ENCODE data around the gene FLRT3. TPM values are rescaled to one million over a fixed set of nuclear protein-coding genes. Genes with fewer than 3 reads are reported as not detected.

The FLRT3 gene
- total RNA-seq, 6 experiments from 2014 or later: not detected

- Mint-ChIP-seq H3K4me3 (no peak overlapping the region), H3K27ac (no peak overlapping the region)
These were observed 18.4 kb upstream of the FLRT3 start for GRCh38 chr20:14355791-14356190.

GRCh38 chr20:14344746-14345145 lies 7.3 kb upstream of the FLRT3 start:
- H3K36me3 Mint-ChIP-seq (ENCODE audit: low read depth): no peaks in the 10 kb centered on the region
- H3K27me3 Mint-ChIP-seq (ENCODE audit: insufficient read depth): no peaks in the 10 kb centered on the region; the same call in 1 of the 2 replicates
- H3K4me1 Mint-ChIP-seq (ENCODE audit: low read depth): no peaks in the 10 kb centered on the region
- no peak overlapping the region for H3K4me3 Mint-ChIP-seq
- H3K27ac Mint-ChIP-seq: no peak overlapping the region
- no peak for DNase-seq
- TF ChIP-seq CTCF (IDR thresholded peaks at IDR 0.05): no peak
- peaks cover 26% of the 10 kb centered on the region for H3K9me3 Mint-ChIP-seq

More at GRCh38 chr20:14355791-14356190, 18.4 kb upstream of the FLRT3 start:
- Mint-ChIP-seq H3K27me3 (ENCODE audit: insufficient read depth) (no peaks in the 10 kb centered on the region; the same call in 1 of the 2 replicates), H3K4me1 (ENCODE audit: low read depth) (no peaks in the 10 kb centered on the region), H3K36me3 (ENCODE audit: low read depth) (no peaks in the 10 kb centered on the region), H3K9me3 (peaks cover 18% of the 10 kb centered on the region)
- DNase-seq: no peak
- TF ChIP-seq CTCF (IDR thresholded peaks at IDR 0.05): no peak

- Mint-ChIP-seq H3K27ac (no peak overlapping the region), H3K4me1 (ENCODE audit: low read depth) (no peaks in the 10 kb centered on the region), H3K4me3 (no peak overlapping the region), H3K9me3 (peaks cover 23% of the 10 kb centered on the region), H3K36me3 (ENCODE audit: low read depth) (no peaks in the 10 kb centered on the region), H3K27me3 (ENCODE audit: insufficient read depth) (no peaks in the 10 kb centered on the region; the same call in 1 of the 2 replicates)
- no peak for TF ChIP-seq CTCF (IDR thresholded peaks at IDR 0.05)
- DNase-seq: no peak
These were observed 6.2 kb upstream of the FLRT3 start for GRCh38 chr20:14343491-14344065.

- Mint-ChIP-seq H3K9me3 (peaks cover 23% of the 10 kb centered on the region), H3K4me3 (no peak overlapping the region), H3K27ac (no peak overlapping the region), H3K27me3 (ENCODE audit: insufficient read depth) (no peaks in the 10 kb centered on the region; the same call in 1 of the 2 replicates), H3K36me3 (ENCODE audit: low read depth) (no peaks in the 10 kb centered on the region), H3K4me1 (ENCODE audit: low read depth) (no peaks in the 10 kb centered on the region)
- no peak for DNase-seq
- no peak for TF ChIP-seq CTCF (IDR thresholded peaks at IDR 0.05)
These were observed 5.5 kb upstream of the FLRT3 start for GRCh38 chr20:14342918-14343317.

- Mint-ChIP-seq H3K9me3 (peaks cover 23% of the 10 kb centered on the region), H3K27ac (no peak overlapping the region), H3K27me3 (ENCODE audit: insufficient read depth) (no peaks in the 10 kb centered on the region; the same call in 1 of the 2 replicates), H3K4me3 (no peak overlapping the region), H3K36me3 (ENCODE audit: low read depth) (no peaks in the 10 kb centered on the region), H3K4me1 (ENCODE audit: low read depth) (no peaks in the 10 kb centered on the region)
- no peak for TF ChIP-seq CTCF (IDR thresholded peaks at IDR 0.05)
- no peak for DNase-seq
These were observed 4.4 kb upstream of the FLRT3 start for GRCh38 chr20:14341801-14342200.

All from HFFc6 (cell line).